A549 treated with CORT108297 at 1 μM for 4 hours (cell line): ENCODE results near the gene DBR1. TPM values are rescaled to one million over a fixed set of nuclear protein-coding genes. Genes with fewer than 3 reads are reported as not detected.

Experiments
- total RNA-seq: library from RNA; stranded (reverse); fragments of 200-300 nt; extraction: Qiagen RNA extraction; gene quantifications from 5 replicates; pipeline ENCODE4 v1.2.3, GENCODE V29; 2022

Gene DBR1, protein sequence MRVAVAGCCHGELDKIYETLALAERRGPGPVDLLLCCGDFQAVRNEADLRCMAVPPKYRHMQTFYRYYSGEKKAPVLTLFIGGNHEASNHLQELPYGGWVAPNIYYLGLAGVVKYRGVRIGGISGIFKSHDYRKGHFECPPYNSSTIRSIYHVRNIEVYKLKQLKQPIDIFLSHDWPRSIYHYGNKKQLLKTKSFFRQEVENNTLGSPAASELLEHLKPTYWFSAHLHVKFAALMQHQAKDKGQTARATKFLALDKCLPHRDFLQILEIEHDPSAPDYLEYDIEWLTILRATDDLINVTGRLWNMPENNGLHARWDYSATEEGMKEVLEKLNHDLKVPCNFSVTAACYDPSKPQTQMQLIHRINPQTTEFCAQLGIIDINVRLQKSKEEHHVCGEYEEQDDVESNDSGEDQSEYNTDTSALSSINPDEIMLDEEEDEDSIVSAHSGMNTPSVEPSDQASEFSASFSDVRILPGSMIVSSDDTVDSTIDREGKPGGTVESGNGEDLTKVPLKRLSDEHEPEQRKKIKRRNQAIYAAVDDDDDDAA
- 11.1 to 14.7 TPM (median 11.7 TPM) in 5 replicates for total RNA-seq

DNA sequence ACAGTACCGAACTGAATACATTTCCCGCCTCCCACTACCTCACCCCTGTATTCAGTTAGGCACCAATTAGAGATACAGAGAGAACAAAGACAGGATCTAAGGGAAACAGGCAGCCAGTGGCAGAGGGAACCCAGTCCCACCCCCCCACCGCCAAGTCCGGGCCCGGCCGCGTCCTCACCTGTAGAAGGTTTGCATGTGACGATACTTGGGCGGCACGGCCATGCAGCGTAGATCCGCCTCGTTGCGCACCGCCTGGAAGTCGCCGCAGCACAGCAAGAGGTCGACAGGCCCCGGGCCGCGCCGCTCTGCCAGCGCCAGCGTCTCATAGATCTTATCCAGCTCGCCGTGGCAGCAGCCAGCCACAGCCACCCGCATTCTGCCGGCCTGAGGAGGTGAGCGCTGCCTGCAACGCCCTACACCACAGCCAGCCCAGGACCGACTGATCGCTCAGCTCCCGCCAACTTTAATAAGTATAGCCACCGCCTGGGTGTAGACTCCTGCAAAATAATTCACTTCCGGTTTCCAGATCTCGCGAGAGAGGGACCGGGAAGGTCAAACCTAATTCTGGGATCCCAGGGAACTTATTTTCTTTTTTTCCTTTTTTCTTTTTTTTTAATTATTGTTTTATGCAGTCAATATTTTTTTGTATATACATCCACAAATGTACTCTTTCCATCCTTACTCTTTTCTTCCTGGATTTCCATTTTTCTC is at the start of gene DBR1:
Gene DBR1, minus strand, starts transcription at position 501 of the 711 bp plus-strand sequence. Its CDS starts 126 bp downstream, at position 375.

DNA sequence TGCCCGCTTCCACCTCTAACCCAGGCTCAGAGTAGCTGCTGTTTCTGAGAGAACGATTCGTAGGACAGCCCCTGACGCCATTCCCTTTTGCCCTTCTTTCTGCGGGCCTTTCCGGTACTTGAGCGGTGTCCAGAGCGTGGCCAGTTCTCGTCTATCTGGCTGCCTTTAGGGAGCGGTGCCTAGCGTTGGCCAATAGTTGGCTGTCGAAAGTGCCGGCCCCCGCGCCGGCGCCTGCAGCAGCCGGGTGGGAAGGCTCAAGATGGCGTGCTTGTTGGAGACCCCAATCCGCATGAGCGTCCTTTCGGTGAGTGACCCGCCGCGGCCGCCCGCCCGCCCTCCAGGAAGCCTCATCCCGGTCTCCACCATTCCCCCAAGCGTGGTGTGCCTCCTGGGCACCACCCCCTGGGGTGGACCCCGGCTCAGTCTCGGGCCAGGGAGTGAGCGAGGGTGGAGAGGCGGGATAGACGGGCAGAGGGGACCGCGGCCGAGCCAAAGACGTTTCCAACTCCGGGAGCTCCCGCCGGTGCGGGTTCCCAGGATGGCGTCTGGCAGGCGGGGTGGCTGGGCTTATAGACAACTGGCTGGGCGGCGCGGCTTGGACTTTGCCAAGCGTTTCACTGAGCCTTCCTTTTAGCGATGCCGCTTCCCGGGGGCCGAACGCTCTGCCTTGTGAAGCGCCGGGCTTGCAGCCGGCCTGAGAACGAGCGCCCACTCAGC is 12.7 kb upstream of the DBR1 start, which contains the start of gene ARMC8:
Gene ARMC8, plus strand, starts transcription at position 6 of the 717 bp plus-strand sequence. Its CDS starts 254 bp downstream, at position 260.

GRCh38 chr3:138132239-138132638 is 42.5 kb downstream of the DBR1 start, which contains the start of gene A4GNT:
TSS of gene A4GNT (minus strand) at chr3:138132390. CDS start at chr3:138131256, 1,134 bp downstream.

GRCh38 chr3:138114988-138115971 is 59.4 kb downstream of the DBR1 start, which contains the start of gene DZIP1L:
TSS of gene DZIP1L (minus strand) at chr3:138115608. CDS start at chr3:138103971, 11,637 bp downstream.

Other genes starting within 250 kb of the DBR1 start
- gene CLDN18, start 164.8 kb downstream of the DBR1 start, total RNA-seq: not detected in 5 replicates
- gene DZIP1L, start 59.3 kb downstream of the DBR1 start, total RNA-seq: 5.6 to 8.2 TPM (median 7.9 TPM) in 5 replicates
- gene A4GNT, start 42.5 kb downstream of the DBR1 start, total RNA-seq: not detected in 5 replicates
- gene ARMC8, start 12.4 kb upstream of the DBR1 start, total RNA-seq: 22.2 to 29.6 TPM (median 28.5 TPM) in 5 replicates
- gene NME9, start 154.9 kb upstream of the DBR1 start, total RNA-seq: 0.42 TPM in 1 of 5 replicates, not detected in the others
- gene MRAS, start 173.7 kb upstream of the DBR1 start, total RNA-seq: 8.1 to 11.7 TPM (median 10.5 TPM) in 5 replicates